NT2/D1 (cell line): ENCODE data around the gene SEMA3A.

ENCODE experiments used
- SUZ12 ChIP-seq: IDR thresholded peaks from 2 replicates; pipeline ENCODE4 v1.6.1; 2011; ENCODE audit not compliant: insufficient read length, insufficient read depth; ENCODE audit errors: extremely low read depth
- YY1 ChIP-seq: IDR thresholded peaks from 2 replicates; pipeline ENCODE4 v1.6.1; 2011; ENCODE audit not compliant: insufficient read length, insufficient read depth
- ZNF274 ChIP-seq: IDR thresholded peaks from 2 replicates; pipeline ENCODE4 v1.6.1; 2011; ENCODE audit warnings: mild to moderate bottlenecking, low read depth, low read length

GRCh38 chr7:84105586-84105985 is 89.0 kb downstream of the SEMA3A start:
- TF ChIP-seq YY1 (no peak), SUZ12 (no peak), ZNF274 (no peak)
